ENCODE results near the gene RPE65. TPM values are rescaled to one million over a fixed set of nuclear protein-coding genes. Genes with fewer than 3 reads are reported as not detected.

RPE65 gene
- total and polyA plus RNA-seq, 2 donors (not counting 1 experiment from before 2014, with no cell fraction given) = not detected

DNA sequence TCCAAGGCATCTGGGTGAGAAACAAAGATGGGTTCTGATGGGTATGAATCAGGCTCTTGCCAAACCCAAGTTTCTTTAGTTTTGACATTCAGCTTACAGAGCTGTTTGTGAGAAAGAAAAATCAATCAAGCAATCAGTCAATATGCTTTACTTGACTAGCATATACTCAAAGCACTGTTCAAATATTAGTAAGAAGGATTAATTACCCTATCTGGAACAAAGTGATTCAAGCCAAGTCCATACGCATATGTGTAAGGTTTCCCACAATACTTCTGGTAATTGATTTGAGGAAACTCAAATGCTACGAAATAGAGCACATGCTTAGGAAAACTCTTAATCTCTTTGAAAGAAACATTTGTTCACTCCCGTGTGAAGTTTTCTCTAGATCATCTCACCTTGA, 18.7 kb downstream of the RPE65 start:
- Histone ChIP-seq H3K9ac (ENCODE audit: insufficient read depth, low read length) (no peak overlapping the region), H3K36me3 (ENCODE audit: control insufficient read depth, insufficient read depth, low read length) (no peaks in the 10 kb centered on the region), H3K27me3 (ENCODE audit: control insufficient read depth, insufficient read depth, low read length) (no peaks in the 10 kb centered on the region), H2AFZ (ENCODE audit: low read length) (no peak overlapping the region), H4K20me1 (ENCODE audit: control insufficient read depth, extremely low read depth, insufficient read depth, low read length) (no peaks in the 10 kb centered on the region), H3K4me2 (ENCODE audit: extremely low read depth, insufficient read depth, low read length) (no peak overlapping the region), H3K27ac (ENCODE audit: insufficient read depth, low read length) (no peak overlapping the region), H3K4me1 (ENCODE audit: control insufficient read depth, extremely low read depth, insufficient read depth, low read length) (no peaks in the 10 kb centered on the region), H3K4me3 (replicated peaks in 1 of 4; ENCODE audit: control extremely low read depth in 1 of 4, insufficient read depth in 1 of 4, low read depth in 3 of 4, low read length in 4 of 4) (no peak overlapping the region), H3K79me2 (ENCODE audit: control insufficient read depth, insufficient read depth, low read length) (no peaks in the 10 kb centered on the region), H3K9me3 (ENCODE audit: control insufficient read depth, insufficient read depth, low read depth, low read length) (no peaks in the 10 kb centered on the region)
- no peak for DNase-seq (ENCODE audit: low read depth in 2 of 2)
- TF ChIP-seq EZH2 (IDR thresholded peaks at IDR 0.05; ENCODE audit: low read length, missing control alignments) = no peak
- TF ChIP-seq, protein P1, sequence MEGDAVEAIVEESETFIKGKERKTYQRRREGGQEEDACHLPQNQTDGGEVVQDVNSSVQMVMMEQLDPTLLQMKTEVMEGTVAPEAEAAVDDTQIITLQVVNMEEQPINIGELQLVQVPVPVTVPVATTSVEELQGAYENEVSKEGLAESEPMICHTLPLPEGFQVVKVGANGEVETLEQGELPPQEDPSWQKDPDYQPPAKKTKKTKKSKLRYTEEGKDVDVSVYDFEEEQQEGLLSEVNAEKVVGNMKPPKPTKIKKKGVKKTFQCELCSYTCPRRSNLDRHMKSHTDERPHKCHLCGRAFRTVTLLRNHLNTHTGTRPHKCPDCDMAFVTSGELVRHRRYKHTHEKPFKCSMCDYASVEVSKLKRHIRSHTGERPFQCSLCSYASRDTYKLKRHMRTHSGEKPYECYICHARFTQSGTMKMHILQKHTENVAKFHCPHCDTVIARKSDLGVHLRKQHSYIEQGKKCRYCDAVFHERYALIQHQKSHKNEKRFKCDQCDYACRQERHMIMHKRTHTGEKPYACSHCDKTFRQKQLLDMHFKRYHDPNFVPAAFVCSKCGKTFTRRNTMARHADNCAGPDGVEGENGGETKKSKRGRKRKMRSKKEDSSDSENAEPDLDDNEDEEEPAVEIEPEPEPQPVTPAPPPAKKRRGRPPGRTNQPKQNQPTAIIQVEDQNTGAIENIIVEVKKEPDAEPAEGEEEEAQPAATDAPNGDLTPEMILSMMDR (conservative IDR thresholded peaks at IDR 0.05 in 1 of 2, IDR thresholded peaks at IDR 0.05 in 1 of 2; ENCODE audit: low read depth in 1 of 2, low read length in 2 of 2) = no peak

DNA sequence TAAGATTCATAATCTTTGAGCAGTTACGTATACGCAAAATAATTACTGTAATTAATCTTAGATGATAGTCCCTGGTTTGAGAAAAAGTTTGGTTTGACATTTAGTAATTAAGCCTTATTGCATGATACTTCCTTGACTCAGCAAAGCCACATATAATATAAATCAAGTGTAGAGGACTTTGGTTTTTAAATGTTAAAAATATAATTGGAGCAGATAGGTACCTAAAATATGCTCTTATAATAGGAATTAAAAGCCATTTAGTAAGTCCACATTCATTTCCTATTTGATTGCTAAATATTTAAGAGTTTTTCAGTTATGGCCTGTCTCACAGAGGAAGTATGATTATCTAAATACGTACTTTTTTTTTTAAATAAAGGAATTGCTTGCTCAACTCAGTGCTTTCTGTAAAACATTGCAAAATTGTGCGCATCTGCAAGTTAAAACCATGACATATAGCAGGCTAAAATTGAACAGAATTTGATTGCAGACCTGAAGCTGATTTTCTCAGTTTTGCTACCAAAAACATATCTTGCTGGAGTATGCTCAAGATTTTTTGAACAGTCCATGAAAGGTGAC, 20.4 kb downstream of the RPE65 start:
- H3K4me3 ChIP-seq (replicated peaks in 1 of 4; ENCODE audit: control extremely low read depth in 1 of 4, insufficient read depth in 1 of 4, low read depth in 3 of 4, low read length in 4 of 4) = no peak overlapping the region
- H3K79me2 ChIP-seq (ENCODE audit: control insufficient read depth, insufficient read depth, low read length) = no peaks in the 10 kb centered on the region
- no peaks in the 10 kb centered on the region for H4K20me1 ChIP-seq (ENCODE audit: control insufficient read depth, extremely low read depth, insufficient read depth, low read length)
- no peak overlapping the region for H3K27ac ChIP-seq (ENCODE audit: insufficient read depth, low read length)
- no peak overlapping the region for H3K4me2 ChIP-seq (ENCODE audit: extremely low read depth, insufficient read depth, low read length)
- TF ChIP-seq, protein P1 (conservative IDR thresholded peaks at IDR 0.05 in 1 of 2, IDR thresholded peaks at IDR 0.05 in 1 of 2; ENCODE audit: low read depth in 1 of 2, low read length in 2 of 2) = no peak
- no peak for TF ChIP-seq EZH2 (IDR thresholded peaks at IDR 0.05; ENCODE audit: low read length, missing control alignments)
- no peaks in the 10 kb centered on the region for H3K9me3 ChIP-seq (ENCODE audit: control insufficient read depth, insufficient read depth, low read depth, low read length)
- no peak overlapping the region for H3K9ac ChIP-seq (ENCODE audit: insufficient read depth, low read length)
- H3K27me3 ChIP-seq (ENCODE audit: control insufficient read depth, insufficient read depth, low read length) = no peaks in the 10 kb centered on the region
- no peak overlapping the region for H2AFZ ChIP-seq (ENCODE audit: low read length)
- no peak for DNase-seq (ENCODE audit: low read depth in 2 of 2)
- H3K36me3 ChIP-seq (ENCODE audit: control insufficient read depth, insufficient read depth, low read length) = no peaks in the 10 kb centered on the region
- no peaks in the 10 kb centered on the region for H3K4me1 ChIP-seq (ENCODE audit: control insufficient read depth, extremely low read depth, insufficient read depth, low read length)

DNA sequence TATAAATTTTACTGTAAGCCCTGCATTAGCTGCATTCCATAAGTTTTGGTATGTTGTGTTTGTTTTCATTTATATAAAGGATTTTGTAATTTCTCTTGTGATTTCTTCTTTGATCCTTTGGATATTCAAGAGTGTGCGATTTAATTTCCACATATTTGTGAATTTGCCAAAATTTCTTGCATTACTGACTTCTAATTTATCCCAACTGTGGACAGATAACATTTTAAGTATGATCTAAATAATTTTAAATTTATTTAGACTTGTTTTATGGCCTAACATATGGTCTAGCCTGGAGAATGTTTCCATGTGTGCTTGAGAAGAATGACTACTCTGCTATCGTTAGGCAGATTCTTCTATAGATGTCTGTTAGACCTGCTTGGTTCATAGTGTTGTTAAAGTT, 23.2 kb downstream of the RPE65 start:
- Histone ChIP-seq H3K4me1 (ENCODE audit: control insufficient read depth, extremely low read depth, insufficient read depth, low read length) (no peaks in the 10 kb centered on the region), H3K27me3 (ENCODE audit: control insufficient read depth, insufficient read depth, low read length) (no peaks in the 10 kb centered on the region), H3K4me3 (replicated peaks in 1 of 4; ENCODE audit: control extremely low read depth in 1 of 4, insufficient read depth in 1 of 4, low read depth in 3 of 4, low read length in 4 of 4) (no peak overlapping the region), H3K4me2 (ENCODE audit: extremely low read depth, insufficient read depth, low read length) (no peak overlapping the region), H2AFZ (ENCODE audit: low read length) (no peak overlapping the region), H3K9me3 (ENCODE audit: control insufficient read depth, insufficient read depth, low read depth, low read length) (no peaks in the 10 kb centered on the region), H3K79me2 (ENCODE audit: control insufficient read depth, insufficient read depth, low read length) (no peaks in the 10 kb centered on the region), H3K9ac (ENCODE audit: insufficient read depth, low read length) (no peak overlapping the region), H3K36me3 (ENCODE audit: control insufficient read depth, insufficient read depth, low read length) (no peaks in the 10 kb centered on the region), H4K20me1 (ENCODE audit: control insufficient read depth, extremely low read depth, insufficient read depth, low read length) (no peaks in the 10 kb centered on the region), H3K27ac (ENCODE audit: insufficient read depth, low read length) (no peak overlapping the region)
- DNase-seq (ENCODE audit: low read depth in 2 of 2) = no peak
- no peak for TF ChIP-seq EZH2 (IDR thresholded peaks at IDR 0.05; ENCODE audit: low read length, missing control alignments)
- TF ChIP-seq, protein P1 (conservative IDR thresholded peaks at IDR 0.05 in 1 of 2, IDR thresholded peaks at IDR 0.05 in 1 of 2; ENCODE audit: low read depth in 1 of 2, low read length in 2 of 2) = no peak

All from fibroblast of lung (primary cell).